ENCODE measurements around the gene EIF2B4. TPM values are rescaled to one million over a fixed set of nuclear protein-coding genes. Genes with fewer than 3 reads are reported as not detected.

Gene EIF2B4
- total and polyA plus RNA-seq, 9 of the 15 experiments (the other 6 are each of a cell fraction or from before 2014, with no cell fraction given): 29.7 to 80.3 (median 58.9) TPM

GRCh38 chr2:27381577-27382181 is 11.5 kb upstream of the EIF2B4 start:
- TSS peak; percentile 81 for BruUV-seq (replicated peaks)
- no peak overlapping the region for H2AFZ ChIP-seq (ENCODE audit: low read depth, low read length)
- peak overlapping the region; percentile 83 to 90; a peak in 3 of 4 replicates for H3K9ac ChIP-seq (ENCODE audit: insufficient read depth in 1 of 2, low read depth in 2 of 2, low read length in 2 of 2)
- no peak overlapping the region for H3K4me2 ChIP-seq (ENCODE audit: insufficient read depth, low read length)
- ChIA-PET POLR2A (interaction anchor here (0.7 to 4.3 kb wide), 4 partner anchors 9 to 298 kb away, joined by 3 to 41 read pairs (median 4); partner anchors contain the start of genes EIF2B4 and SNX17), CTCF (ENCODE audit: low intra/inter-chr PET ratio) (no interaction called here)
- H3K27ac ChIP-seq (ENCODE audit: extremely low read depth, low read depth, low read length): peak overlapping the region; percentile 92
- H3K4me1 ChIP-seq (replicated peaks in 1 of 2; ENCODE audit: control insufficient read depth in 2 of 2, insufficient read depth in 2 of 2, low read length in 2 of 2): peaks cover 7 to 38% of the 10 kb centered on the region in 2 experiments
- H3K27me3 ChIP-seq (ENCODE audit: control insufficient read depth in 2 of 2, insufficient read depth in 2 of 2, low read length in 2 of 2): no peaks in the 10 kb centered on the region
- peaks cover 16% of the 10 kb centered on the region; the same call in 2 of the 3 replicates for H3K79me2 ChIP-seq (ENCODE audit: control insufficient read depth, insufficient read depth, low read length)
- no peak overlapping the region for H3K4me3 ChIP-seq
- no peak for FAIRE-seq
- no peaks in the 10 kb centered on the region for H3K9me1 ChIP-seq (ENCODE audit: control insufficient read depth, insufficient read depth, low read length)
- peaks cover 80% of the 10 kb centered on the region for H3K36me3 ChIP-seq (ENCODE audit: control insufficient read depth, insufficient read depth, low read length)
- H4K20me1 ChIP-seq (replicated peaks; ENCODE audit: control insufficient read depth, insufficient read depth, low read length): no peaks in the 10 kb centered on the region
- DNase-seq (ENCODE audit: extremely low read depth in 1 of 4, low spot score in 3 of 4): no peak
- 75% methylated on average over 9 of the region's 10 CpGs for WGBS (ENCODE audit: insufficient coverage, low coverage, missing lambda C conversion rate)
- no peaks in the 10 kb centered on the region for H3K9me3 ChIP-seq (replicated peaks; ENCODE audit: control insufficient read depth, insufficient read depth, low read depth, low read length)
- intact Hi-C loops (cut with micrococcal nuclease) (no loop called here), in situ Hi-C loops (cut with MboI) (no loop called here)
- ATAC-seq: no peak
- peak; percentile 56 for TF ChIP-seq ZNF316 (IDR thresholded peaks at IDR 0.05)
- TF ChIP-seq C11orf30 (IDR thresholded peaks at IDR 0.05; ENCODE audit: low read depth): peak; percentile 21; the same call in 1 of the 2 replicates
- TF ChIP-seq ZC3H4 (CRISPR knock-in tag; IDR thresholded peaks at IDR 0.05; ENCODE audit: borderline replicate concordance): 0 out of 2 replicates have a peak, but pooled peaks have one; percentile 59
- no peak for TF ChIP-seq TRIM28 (IDR thresholded peaks at IDR 0.05)
- TF ChIP-seq MAFG (tag; conservative IDR thresholded peaks at IDR 0.05): 0 out of 2 replicates have a peak, but pooled peaks have one; percentile 8

Data from K562 (cell line).